ENCODE data around the gene KIZ.
A peak's percentile ranks its signal among the peaks of the same experiment; 100 is the strongest.

Gene KIZ, protein sequence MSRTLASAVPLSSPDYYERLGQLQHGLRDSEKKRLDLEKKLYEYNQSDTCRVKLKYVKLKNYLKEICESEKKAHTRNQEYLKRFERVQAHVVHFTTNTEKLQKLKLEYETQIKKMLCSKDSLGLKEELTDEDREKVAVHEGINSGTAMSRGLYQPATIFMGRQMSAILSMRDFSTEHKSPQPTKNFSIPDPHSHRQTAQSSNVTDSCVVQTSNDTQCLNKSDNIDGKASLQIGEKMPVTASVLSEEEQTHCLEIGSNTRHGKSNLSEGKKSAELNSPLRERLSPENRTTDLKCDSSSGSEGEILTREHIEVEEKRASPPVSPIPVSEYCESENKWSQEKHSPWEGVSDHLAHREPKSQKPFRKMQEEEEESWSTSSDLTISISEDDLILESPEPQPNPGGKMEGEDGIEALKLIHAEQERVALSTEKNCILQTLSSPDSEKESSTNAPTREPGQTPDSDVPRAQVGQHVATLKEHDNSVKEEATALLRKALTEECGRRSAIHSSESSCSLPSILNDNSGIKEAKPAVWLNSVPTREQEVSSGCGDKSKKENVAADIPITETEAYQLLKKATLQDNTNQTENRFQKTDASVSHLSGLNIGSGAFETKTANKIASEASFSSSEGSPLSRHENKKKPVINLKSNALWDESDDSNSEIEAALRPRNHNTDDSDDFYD

DNA sequence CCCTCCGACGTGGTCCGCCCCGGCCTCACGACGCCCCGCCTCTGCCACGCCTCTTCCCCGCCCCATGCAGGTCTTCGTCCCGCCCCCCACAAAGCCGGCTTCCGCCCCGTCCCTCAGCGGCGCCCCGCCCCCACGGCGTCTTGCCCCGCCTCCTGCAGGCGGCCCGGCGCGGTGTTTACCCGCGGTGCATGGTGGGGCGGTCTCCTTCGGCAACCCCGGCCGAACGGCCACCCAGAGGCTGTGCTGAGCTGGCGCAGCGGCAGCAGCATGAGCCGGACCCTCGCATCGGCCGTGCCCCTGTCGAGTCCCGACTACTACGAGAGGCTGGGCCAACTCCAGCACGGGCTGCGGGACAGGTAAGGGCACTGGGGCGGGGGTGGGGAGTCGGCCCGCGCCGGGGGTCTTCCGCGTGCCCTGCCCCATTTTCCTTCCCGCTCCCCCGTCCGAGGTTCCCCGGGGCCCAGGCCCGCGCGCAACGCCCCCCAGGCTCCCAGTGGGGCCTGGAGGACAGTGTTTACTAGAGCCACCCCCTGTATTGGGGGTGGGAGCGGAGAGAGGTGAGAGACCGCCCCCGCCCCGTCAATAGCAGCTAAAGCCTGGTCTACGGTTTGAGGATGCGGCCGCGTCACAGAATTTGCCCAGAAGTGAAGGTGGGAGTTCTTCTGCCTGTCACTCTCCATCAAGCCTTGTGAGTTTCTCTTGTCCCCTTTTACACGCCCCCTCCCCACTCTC, at the start of gene KIZ:
Gene KIZ, plus strand, starts transcription at position 234 of the 732 bp plus-strand sequence. Its CDS starts 34 bp downstream, at position 268.
- peak; percentile 74 for DNase-seq

DNA sequence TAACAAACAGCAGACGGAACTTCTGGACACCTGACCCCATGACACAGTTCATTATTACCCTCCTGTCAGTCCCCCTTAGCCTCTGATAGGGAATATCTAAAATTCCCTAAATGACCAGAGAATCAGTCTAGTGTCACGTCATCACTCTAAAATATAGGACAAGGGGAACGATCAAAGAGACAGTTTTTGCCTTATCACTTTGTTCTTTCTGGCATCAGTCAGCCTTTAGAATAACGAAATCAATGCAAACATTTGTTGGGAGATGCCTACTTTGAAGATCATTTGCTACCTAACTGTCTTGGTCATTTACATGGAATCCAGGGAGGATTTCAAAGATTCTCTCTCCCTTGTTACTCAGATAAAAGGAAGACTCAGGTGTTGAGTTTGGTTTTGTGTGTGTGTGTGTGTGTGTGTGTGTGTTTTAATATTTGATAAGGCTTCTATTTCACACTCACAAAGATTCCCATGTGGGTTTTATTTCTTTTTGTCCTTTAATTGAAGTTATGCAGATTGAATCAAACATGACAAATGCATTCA, 48.0 kb upstream of the KIZ start:
- DNase-seq = no peak

DNA sequence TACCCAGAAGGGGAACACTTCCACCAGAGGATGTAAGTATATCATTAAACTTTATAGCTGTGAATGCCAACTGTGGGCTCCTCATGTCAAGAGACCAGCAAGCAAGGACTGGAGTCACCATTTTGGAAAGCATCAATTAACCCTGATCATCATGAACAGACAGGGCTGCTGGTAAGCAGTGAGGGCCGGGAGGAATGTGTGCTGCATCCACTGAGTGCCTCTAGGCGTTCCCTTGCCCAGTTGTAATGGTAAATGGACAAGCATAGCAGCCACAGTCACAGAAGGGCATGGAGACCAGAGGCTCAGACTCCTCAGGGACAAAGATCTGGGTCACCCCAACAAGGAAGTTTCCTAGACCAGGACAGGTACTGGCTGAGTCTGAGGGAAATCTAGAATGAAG, 43.3 kb upstream of the KIZ start:
- DNase-seq = no peak

DNA sequence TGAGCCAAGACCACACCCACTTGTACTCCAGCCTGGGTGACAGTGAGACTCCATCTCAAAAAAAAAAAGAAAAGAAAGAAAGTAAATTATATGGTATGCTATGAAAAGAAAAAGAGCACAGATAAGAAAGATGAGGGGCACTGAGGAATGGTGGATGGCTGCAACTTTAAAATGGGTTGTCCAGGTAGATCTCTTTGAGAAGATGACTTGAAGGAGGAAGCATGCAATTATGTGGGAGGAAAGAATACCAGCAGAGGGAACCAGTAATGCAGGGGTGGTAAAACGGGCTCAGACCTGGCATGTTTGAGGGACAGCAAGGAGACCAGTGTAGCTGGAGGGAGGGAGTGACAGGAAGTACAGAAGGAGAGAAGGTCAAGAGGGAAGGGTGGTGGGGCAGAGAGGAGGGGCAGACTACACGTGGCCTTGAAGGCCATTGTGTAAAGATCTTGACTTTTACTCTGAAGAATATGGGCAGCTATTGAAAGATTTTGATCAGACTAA, 42.0 kb upstream of the KIZ start:
- DNase-seq = no peak

DNA sequence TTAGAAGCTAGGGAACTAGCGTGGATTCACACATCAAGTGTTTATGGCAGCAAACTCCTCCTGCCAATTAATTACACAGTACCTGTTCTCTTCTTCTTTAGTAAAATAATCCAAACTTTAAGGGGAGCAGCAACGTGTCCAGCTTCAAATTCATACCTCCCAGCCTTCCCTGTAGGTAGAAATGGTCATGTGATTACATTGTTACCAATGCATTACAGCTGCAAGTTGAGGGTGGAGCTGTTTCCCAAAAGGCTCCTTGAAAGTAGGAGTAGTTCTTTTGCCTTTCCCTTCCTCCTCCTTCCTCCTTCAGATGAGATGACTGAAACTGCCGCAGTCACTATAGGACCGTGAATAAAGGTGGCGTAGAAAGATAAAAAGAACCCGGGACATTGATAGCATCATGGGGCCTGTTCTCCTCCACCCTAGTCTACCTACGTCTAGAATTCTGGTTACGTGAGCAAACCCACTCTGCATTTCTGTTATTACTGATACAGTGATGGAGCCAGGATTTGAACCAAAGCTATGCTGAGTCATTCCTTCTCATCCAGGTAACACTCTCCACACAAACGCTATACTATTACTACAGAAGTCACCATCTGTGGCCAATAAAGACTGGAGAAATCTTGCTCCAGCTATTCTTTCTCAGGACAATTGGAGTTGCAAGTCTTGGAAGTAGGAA, 37.9 kb upstream of the KIZ start:
- DNase-seq = no peak

DNA sequence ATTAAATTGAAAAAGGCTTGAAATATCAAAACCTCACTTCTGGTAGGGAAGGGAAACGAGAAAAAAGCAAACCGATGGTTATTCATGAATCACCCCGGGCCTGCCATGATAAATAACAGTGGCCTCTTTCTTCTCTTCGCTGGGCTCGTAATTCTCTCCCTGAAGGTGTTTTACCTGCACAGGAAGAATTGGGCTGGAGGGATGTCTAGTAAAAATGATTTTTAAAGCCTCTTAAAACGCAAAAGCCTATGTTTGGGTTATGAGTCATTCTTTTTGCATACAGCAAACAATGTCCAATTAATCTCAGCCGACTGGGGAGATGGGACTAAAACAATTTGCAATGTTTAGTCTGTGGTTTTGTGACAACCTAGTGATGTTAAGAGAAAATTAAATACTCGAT, 36.5 kb upstream of the KIZ start:
- DNase-seq = no peak

DNA sequence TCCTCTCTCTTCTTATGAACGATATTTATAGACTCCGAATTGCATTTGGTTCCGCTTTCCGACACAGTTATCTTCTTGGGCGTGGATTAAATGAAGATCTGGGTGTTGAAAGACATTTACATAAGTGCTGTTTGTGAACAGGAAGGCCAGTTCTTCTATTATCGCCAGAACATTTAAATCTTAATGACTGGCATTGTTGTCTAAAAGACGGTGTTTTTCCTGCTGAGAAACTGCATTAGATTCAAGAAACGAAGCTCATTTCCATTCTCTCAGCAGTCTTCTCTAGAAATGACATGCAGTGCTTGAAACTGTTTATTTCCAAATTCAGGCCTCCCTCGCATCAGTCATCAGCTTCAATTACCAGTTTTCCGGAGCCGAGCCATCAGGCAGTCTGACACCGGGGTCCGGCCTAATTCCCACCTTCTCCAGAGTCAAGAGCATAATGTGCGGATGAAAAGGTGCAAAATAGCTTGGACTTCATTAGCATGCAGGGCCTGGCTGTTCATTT, 35.7 kb upstream of the KIZ start:
- DNase-seq = no peak

DNA sequence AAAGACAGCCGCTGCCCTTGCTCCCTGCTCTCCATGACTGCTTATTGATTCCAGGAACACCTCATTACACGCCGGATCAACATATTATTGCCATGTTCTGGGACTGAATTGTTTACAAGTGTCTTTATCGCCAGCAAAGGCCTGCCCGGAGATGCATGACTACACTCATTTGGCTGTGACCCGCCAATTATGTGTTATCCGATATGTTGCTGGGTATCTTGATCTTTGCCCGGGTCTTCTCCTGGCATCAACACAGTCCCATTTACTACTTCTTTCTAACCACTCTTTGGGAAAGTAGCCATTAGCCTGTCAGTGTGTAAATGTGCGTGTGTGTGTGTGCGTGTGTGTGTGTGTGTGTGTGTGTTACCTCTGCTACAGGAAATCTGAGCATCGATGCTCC, 35.2 kb upstream of the KIZ start:
- DNase-seq = no peak

DNA sequence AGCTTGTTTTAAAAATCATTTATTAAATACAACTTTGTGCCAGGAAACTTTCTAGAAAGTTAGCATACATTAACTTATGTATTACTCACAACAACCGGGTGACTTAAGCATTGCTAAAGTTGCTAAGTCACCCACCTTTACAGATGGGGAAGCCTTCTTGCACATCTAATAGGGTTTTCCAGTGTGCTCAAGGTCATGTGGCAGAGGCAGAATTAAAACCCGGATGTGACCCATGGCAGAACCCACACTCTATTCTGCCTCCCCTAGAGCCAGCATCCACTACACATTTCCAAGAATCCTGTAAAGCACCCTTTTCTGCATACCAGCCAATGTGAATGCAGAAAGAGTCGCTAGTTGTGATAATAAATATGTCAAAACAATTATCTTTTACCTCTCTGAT, 33.1 kb upstream of the KIZ start:
- DNase-seq = no peak

DNA sequence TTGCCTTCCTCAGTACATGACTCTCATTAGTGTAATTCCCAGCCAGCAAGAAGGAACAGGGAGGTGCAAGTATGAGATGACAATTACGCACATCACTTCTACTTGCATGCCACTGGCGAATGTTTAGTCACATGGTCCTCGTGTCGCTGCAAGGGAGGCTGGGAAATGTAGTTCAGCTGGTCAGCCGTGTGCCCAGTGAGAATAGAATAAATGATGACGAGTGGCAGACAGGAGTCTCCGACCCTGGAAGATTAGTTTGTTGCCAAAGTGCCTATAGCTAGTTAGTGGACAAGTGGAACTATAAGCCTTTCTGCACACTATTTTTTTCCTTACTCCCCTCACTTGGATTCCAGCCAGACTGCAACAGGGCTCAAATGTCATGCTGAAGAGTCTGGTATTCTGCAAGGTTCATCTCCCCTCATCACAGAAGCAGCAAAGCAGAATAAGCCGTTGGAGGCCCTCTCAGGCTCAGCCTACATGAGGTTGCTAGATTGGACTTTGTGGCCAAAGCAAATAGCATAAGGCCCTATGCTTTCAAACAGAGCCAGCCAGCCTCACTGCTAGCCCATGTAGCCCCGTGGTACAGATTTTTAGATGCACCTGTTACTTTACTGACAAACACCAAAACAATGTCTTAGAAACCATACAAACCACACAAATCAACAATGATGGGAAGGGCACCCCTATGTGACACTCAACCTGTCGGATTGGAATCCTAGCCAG, 29.4 kb upstream of the KIZ start:
- DNase-seq = no peak

DNA sequence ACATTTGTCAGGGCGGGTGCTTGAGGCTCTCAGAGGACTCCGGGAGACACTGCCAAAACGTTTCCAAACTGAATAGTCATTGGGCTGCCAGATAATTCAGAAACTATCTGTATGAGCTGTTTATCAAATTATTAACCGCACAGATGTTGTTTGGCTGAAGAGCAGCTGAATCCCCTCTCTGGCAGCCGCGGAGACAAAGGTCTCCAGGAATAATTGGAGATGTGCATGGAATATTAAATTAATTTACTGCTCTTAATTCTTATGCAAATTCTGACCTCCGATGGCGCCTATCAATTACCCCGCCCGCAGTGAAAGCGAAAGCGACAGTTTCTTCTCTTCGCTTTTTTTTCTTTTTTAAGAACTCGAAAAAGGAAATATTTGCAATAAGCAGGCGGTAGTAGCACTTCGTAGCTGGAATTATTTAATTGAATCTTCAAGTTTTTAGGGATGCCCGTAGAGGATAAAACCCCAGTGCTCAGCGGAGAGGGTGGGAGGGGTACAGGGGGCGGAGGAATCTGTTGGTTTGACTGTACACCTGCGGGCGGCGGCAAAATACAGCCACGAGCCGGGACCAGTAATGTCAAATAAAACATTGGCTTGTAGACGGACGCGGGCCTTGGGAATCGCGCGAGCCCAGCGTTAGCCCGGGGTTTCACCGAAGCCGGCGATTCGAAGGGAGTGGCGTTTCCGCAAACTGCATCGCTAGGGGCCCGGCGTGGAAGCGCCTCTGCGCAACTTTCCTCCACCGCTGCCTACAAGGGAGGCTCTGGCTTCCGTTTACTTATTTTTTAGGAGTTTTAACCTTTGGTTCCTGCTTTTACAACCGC, 25.9 kb upstream of the KIZ start:
- no peak for DNase-seq

DNA sequence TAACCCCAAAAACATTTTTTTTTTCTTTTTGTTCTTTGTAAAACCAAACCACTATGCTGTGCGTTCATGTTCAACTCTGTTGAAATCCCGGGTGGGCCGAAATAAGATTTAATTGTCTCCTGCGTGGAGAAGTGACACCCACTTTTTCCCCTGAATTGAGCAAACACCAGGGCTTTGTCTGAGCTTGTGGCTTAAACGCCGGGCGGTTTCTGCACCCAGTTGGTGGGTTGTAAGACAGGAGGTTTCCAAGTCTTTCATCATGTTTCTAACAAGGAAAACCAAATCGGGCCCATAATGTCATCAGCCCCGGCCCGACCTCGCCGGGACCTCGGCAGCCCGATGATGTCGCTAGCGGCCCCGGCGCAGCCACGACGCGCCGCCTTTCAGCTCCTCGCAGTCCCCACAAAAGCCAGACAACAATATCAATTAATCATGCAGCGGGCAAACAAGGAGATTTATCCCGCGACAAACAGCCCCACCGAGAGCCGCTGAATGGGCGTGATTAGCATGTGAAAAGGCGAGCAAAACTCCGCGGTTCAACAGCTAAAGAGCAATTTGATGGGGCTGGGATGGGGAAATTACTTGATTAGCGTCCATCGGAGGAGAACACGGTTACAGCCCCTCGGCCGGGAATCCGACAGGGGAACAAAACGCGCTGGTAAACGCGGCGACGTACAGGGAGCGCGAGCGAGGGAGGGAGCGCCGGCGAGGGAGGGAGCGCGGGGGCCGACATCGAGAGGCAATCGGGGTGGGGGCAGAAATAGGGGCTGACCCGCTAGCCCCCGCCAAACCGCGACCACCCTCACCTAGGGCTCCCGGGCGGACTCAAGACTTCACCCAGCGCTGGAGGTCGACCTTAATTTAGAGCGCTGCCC, 25.1 kb upstream of the KIZ start:
- DNase-seq = no peak

DNA sequence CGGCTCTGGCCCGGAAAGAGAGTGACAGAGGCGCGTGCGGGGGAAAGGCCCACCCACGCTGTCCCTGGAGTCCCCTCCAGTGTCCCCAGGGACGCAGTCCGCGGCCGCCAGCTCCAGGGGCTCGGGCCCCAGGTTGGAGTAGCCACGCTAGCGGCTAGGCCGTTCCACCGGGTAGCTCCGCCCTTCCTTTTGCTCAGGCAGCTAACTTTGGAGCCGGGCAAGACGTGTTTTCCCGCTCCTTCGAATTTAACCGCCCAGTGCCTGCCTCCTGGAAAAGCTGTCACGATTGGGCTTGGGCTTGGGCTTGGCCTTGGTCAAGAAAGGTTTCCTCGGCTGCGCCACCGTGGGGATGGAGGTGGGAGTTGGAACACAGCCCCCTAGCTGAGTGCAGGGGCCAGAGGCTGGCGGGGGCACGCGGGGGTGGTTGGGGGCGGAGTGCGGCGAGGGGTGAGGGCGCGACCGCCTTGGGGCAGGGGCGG, 24.4 kb upstream of the KIZ start:
- no peak for DNase-seq

DNA sequence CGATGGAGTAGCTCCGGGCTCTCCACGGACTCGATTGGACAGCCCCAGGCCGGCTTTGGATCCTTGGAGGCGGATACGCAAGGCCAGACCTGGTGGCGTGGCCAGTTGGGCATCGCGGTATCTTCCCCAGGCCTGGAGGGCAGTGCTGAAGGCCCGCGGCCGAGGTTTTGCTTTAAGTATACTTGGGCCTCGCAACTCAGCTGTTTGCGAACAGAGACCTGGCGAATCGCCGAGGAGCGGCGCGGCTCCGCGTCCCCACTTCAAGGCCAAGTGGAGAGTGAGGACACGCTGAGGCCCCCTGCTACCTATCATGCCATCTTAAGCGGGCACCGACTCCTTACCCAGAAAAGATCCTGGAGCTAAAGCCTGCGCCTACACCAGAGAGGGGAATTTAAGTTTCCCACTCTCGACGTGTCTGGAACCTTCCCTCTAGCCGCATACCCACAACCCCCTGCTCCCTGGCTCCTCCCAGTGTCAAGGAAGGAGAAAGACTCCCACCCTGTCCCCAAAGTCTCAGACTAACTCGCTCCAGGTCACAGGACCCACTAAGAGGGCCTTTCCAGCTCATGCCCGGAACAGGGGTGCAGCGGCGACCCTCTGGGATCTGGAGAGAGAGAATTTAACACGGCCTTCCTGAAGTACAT, 23.8 kb upstream of the KIZ start:
- DNase-seq = no peak

DNA sequence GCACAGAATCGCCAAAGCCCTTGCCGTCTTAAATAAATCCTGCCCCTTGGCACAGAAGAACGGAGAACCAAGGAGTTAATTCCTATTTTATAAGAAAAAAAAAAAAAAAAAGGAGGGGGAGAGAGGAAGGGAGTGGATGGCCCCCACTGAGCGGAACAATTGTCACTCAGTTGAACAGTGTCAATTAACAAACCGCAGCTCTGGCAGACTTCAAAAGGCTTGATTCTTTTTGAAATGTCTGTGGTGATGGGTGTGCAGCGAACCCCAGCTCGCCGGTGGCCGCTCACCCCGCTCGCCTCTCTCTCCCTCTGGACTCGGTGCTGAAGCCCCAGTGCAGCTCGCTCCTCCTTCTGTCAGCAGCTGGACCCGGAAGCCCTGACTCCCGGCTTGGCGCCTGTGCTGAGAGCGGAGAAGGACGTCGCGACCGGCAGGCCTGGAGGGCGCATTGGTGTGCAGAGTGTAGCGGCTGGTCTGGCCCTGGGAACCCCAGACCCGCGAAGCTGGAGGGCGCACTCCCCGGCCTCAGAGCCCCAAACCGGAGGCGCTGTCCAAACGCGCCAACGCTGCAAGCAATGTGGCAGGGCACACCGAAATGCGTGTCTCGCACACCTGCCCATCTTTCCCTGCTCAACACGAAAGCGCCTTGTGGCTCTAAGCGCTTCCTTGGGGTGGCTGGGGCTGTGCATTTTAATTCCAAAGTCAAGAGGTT, 23.1 kb upstream of the KIZ start:
- no peak for DNase-seq

DNA sequence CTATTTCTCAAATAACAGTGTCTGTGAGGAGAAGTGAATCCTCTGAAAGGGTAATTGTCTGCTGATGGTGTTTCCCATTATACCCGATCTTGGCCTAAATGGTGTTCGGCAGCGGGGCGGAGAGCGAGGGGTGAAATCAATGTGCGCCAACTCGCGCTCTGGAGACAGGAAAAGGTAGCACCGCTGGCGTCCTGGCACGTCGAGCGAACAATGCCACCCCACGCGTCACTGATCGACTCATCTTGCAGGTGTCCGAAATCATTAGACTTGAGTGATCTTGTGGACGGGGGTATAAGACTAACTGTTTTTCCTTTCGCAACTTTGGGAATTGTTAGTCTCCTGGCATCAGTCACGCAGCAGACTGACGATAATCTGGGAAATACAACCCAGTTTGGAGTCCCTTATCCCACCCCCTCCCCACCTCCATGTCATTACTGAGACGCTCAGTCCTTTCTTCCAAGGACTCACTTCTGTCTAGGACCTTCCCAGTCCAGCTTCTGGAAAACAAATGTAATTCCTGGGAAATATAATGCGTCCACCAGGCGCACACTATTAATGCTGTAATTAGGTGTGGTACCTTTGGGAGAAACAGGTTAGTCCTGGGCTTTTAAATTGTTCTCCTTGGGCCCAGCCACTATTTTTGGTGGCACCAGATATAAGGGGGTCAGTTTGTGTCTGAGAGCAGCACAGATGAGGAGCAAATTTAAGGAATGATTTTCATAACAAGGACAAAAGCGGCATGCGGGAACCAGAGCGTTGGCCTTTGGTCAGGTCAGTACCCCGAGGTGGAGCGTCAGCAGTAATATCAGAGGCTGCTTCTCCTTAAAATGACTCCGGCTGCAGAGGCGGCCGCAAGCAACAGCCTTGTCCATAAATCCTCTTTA, 22.1 kb upstream of the KIZ start:
- DNase-seq = no peak

DNA sequence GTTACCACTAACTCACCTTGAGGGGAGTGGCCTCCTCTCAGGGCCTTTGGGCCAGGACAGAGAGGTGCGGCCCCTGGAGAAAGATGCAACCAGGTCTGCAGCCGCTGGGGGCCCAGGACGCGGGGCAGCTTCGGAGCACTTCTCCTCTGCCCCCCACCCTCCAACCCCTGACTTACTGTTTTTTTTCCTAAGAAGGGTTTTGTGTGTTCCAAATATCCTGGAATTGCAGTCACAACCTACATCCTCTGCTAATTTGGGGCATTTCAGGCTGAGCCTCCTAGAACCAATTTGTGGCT, 21.5 kb upstream of the KIZ start:
- DNase-seq = no peak

DNA sequence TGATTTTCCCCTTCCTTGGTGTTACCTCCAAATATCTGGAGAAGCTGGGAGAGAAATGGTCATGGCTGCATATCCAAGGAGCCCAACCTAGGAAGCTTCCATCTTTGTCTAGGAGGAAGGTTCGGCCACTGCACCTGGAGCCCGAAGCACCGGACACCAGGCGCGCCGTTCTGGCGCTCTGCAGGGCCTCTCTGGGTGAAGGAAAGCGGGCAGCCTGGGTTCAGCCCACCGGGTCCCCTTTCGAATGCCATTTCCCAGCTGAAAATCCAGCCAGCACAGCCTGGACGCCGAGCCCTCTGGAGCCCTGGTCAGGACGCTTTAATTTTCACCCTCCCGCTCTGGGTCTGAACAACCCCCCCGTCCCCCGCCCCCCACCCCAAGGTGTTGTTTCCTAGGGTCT, 21.0 kb upstream of the KIZ start:
- no peak for DNase-seq

Data from GF-D8 (cell line).